GM12878 (cell line): ENCODE results near the gene VPS26A. TPM values are rescaled to one million over a fixed set of nuclear protein-coding genes. Genes with fewer than 3 reads are reported as not detected.

ENCODE experiments used
- polyA plus RNA-seq, 11 experiments: library from polyadenylated mRNA; depleted of rRNA in 4 of 11; unstranded in 6 of 11; stranded (reverse) in 5 of 11; fragments of >200 nt; fragmentation: Nextera tagmentation in 4 of 11; fragmentation: Illumina TruSeq in 1 of 11; extraction: Ambion mirVana in 4 of 11; extraction: Trizol in 1 of 11; gene quantifications; 1 replicate in 1 of 11; 2 replicates in 10 of 11; pipeline versions ENCODE4 v1.2.1 to v1.2.3, GENCODE V29; 2011 to 2016; ENCODE audit warnings: inconsistent platforms in 2 of 11, missing spikeins in 2 of 11, low read depth in 1 of 11
- small RNA-seq: library from RNA; depleted of rRNA; stranded (forward); fragments of <200 nt; gene quantifications from one replicate; pipeline ENCODE3, GENCODE V24; 2014
- total RNA-seq, 4 experiments: library from RNA; depleted of rRNA in 3 of 4; stranded (reverse); fragments of >200 nt in 3 of 4; fragmentation: Illumina TruSeq in 1 of 4; extraction: Trizol in 1 of 4; gene quantifications; 2 replicates each; pipeline versions ENCODE4 v1.2.1 to v1.2.3, GENCODE V29; 2013 to 2021

Gene VPS26A
- total and polyA plus RNA-seq, 10 of the 15 experiments (the other 5 are each of a cell fraction or from before 2014, with no cell fraction given) = 16.8 to 72.3 (median 26.8) TPM

Small RNAs within 50 kb of the gene (small RNA-seq; reads per million reads assigned to genes)
- gene RF00017 = not detected

Other genes starting within 250 kb of the VPS26A start
- 28.9 and 34.1 TPM in 2 replicates for gene DDX50, start 222.9 kb upstream of the VPS26A start, total RNA-seq (2014; rRNA removed)
- gene DDX50, start 222.9 kb upstream of the VPS26A start, total RNA-seq (2014; rRNA removed; fragmentation: Illumina TruSeq; extraction: Trizol) = 51.6 and 52.0 TPM in 2 replicates
- 38.8 and 39.1 TPM in 2 replicates for gene DDX50, start 222.9 kb upstream of the VPS26A start, total RNA-seq (2021)
- gene DDX50, start 222.9 kb upstream of the VPS26A start, polyA plus RNA-seq (2011; rRNA removed) = 50.3 and 67.3 TPM in 2 replicates
- gene DDX50, start 222.9 kb upstream of the VPS26A start, polyA plus RNA-seq (2014; fragmentation: Illumina TruSeq; extraction: Trizol) = 47.6 and 56.6 TPM in 2 replicates
- gene DDX50, start 222.9 kb upstream of the VPS26A start, polyA plus RNA-seq (2014; fragmentation: Nextera tagmentation; extraction: Ambion mirVana) = 10 to 100 TPM; 24.9 to 32.0 TPM
- gene DDX50, start 222.9 kb upstream of the VPS26A start, polyA plus RNA-seq (2014; rRNA removed) = 25.7 and 28.4 TPM in 2 replicates
- gene DDX50, start 222.9 kb upstream of the VPS26A start, polyA plus RNA-seq (2016; fragmentation: Nextera tagmentation; extraction: Ambion mirVana) = 10 to 100 TPM; 36.0 to 37.5 TPM
- 121 and 158 TPM in 2 replicates for gene DDX21, start 168.0 kb upstream of the VPS26A start, total RNA-seq (2014; rRNA removed)
- gene DDX21, start 168.0 kb upstream of the VPS26A start, total RNA-seq (2014; rRNA removed; fragmentation: Illumina TruSeq; extraction: Trizol) = 153 and 165 TPM in 2 replicates
- 122 and 129 TPM in 2 replicates for gene DDX21, start 168.0 kb upstream of the VPS26A start, total RNA-seq (2021)
- gene DDX21, start 168.0 kb upstream of the VPS26A start, polyA plus RNA-seq (2011; rRNA removed) = 120 and 162 TPM in 2 replicates
- gene DDX21, start 168.0 kb upstream of the VPS26A start, polyA plus RNA-seq (2014; fragmentation: Illumina TruSeq; extraction: Trizol) = 182 and 223 TPM in 2 replicates
- 10 to 100 TPM; 80.8 to 88.5 TPM for gene DDX21, start 168.0 kb upstream of the VPS26A start, polyA plus RNA-seq (2014; fragmentation: Nextera tagmentation; extraction: Ambion mirVana)
- gene DDX21, start 168.0 kb upstream of the VPS26A start, polyA plus RNA-seq (2014; rRNA removed) = 95.6 and 112 TPM in 2 replicates
- gene DDX21, start 168.0 kb upstream of the VPS26A start, polyA plus RNA-seq (2016; fragmentation: Nextera tagmentation; extraction: Ambion mirVana) = 10 to 100 TPM; 41.1 to 47.8 TPM
- gene KIFBP, start 135.4 kb upstream of the VPS26A start, total RNA-seq (2014; rRNA removed) = 16.3 and 19.2 TPM in 2 replicates
- gene KIFBP, start 135.4 kb upstream of the VPS26A start, total RNA-seq (2014; rRNA removed; fragmentation: Illumina TruSeq; extraction: Trizol) = 19.9 and 21.0 TPM in 2 replicates
- gene KIFBP, start 135.4 kb upstream of the VPS26A start, total RNA-seq (2021) = 14.9 and 16.0 TPM in 2 replicates
- 20.0 and 28.8 TPM in 2 replicates for gene KIFBP, start 135.4 kb upstream of the VPS26A start, polyA plus RNA-seq (2011; rRNA removed)
- gene KIFBP, start 135.4 kb upstream of the VPS26A start, polyA plus RNA-seq (2014; fragmentation: Illumina TruSeq; extraction: Trizol) = 25.0 and 39.2 TPM in 2 replicates
- 10 to 100 TPM in 1 of 2 experiments, 1 to 10 TPM in 1; 8.6 to 10.0 TPM for gene KIFBP, start 135.4 kb upstream of the VPS26A start, polyA plus RNA-seq (2014; fragmentation: Nextera tagmentation; extraction: Ambion mirVana)
- 14.3 and 17.3 TPM in 2 replicates for gene KIFBP, start 135.4 kb upstream of the VPS26A start, polyA plus RNA-seq (2014; rRNA removed)
- gene KIFBP, start 135.4 kb upstream of the VPS26A start, polyA plus RNA-seq (2016; fragmentation: Nextera tagmentation; extraction: Ambion mirVana) = 10 to 100 TPM; 28.7 to 29.5 TPM
- 782 and 1,043 TPM in 2 replicates for gene SRGN, start 36.1 kb upstream of the VPS26A start, total RNA-seq (2014; rRNA removed)
- 937 and 1,023 TPM in 2 replicates for gene SRGN, start 36.1 kb upstream of the VPS26A start, total RNA-seq (2014; rRNA removed; fragmentation: Illumina TruSeq; extraction: Trizol)
- gene SRGN, start 36.1 kb upstream of the VPS26A start, total RNA-seq (2021) = 658 and 735 TPM in 2 replicates
- 2,414 and 3,245 TPM in 2 replicates for gene SRGN, start 36.1 kb upstream of the VPS26A start, polyA plus RNA-seq (2011; rRNA removed)
- gene SRGN, start 36.1 kb upstream of the VPS26A start, polyA plus RNA-seq (2014; fragmentation: Illumina TruSeq; extraction: Trizol) = 1,121 and 1,510 TPM in 2 replicates
- 1,000 to 10,000 TPM; 1,115 to 1,176 TPM for gene SRGN, start 36.1 kb upstream of the VPS26A start, polyA plus RNA-seq (2014; fragmentation: Nextera tagmentation; extraction: Ambion mirVana)
- gene SRGN, start 36.1 kb upstream of the VPS26A start, polyA plus RNA-seq (2014; rRNA removed) = 687 and 833 TPM in 2 replicates
- gene SRGN, start 36.1 kb upstream of the VPS26A start, polyA plus RNA-seq (2016; fragmentation: Nextera tagmentation; extraction: Ambion mirVana) = 100 to 1,000 TPM; 382 to 384 TPM
- 23.7 and 28.9 TPM in 2 replicates for gene SUPV3L1, start 56.1 kb downstream of the VPS26A start, total RNA-seq (2014; rRNA removed)
- gene SUPV3L1, start 56.1 kb downstream of the VPS26A start, total RNA-seq (2014; rRNA removed; fragmentation: Illumina TruSeq; extraction: Trizol) = 35.4 and 37.0 TPM in 2 replicates
- gene SUPV3L1, start 56.1 kb downstream of the VPS26A start, total RNA-seq (2021) = 35.7 and 48.9 TPM in 2 replicates
- 56.2 and 57.5 TPM in 2 replicates for gene SUPV3L1, start 56.1 kb downstream of the VPS26A start, polyA plus RNA-seq (2011; rRNA removed)
- gene SUPV3L1, start 56.1 kb downstream of the VPS26A start, polyA plus RNA-seq (2014; fragmentation: Illumina TruSeq; extraction: Trizol) = 54.0 and 66.1 TPM in 2 replicates
- 10 to 100 TPM; 18.4 to 32.3 TPM for gene SUPV3L1, start 56.1 kb downstream of the VPS26A start, polyA plus RNA-seq (2014; fragmentation: Nextera tagmentation; extraction: Ambion mirVana)
- gene SUPV3L1, start 56.1 kb downstream of the VPS26A start, polyA plus RNA-seq (2014; rRNA removed) = 38.3 and 39.6 TPM in 2 replicates
- gene SUPV3L1, start 56.1 kb downstream of the VPS26A start, polyA plus RNA-seq (2016; fragmentation: Nextera tagmentation; extraction: Ambion mirVana) = 10 to 100 TPM; 52.1 to 57.8 TPM
- 0.34 TPM in 1 of 2 replicates, not detected in the other for gene HKDC1, start 96.2 kb downstream of the VPS26A start, total RNA-seq (2014; rRNA removed)
- 0.13 and 0.28 TPM in 2 replicates for gene HKDC1, start 96.2 kb downstream of the VPS26A start, total RNA-seq (2014; rRNA removed; fragmentation: Illumina TruSeq; extraction: Trizol)
- 0.13 and 0.37 TPM in 2 replicates for gene HKDC1, start 96.2 kb downstream of the VPS26A start, total RNA-seq (2021)
- 0.04 TPM in 1 of 2 replicates, not detected in the other for gene HKDC1, start 96.2 kb downstream of the VPS26A start, polyA plus RNA-seq (2011; rRNA removed)
- gene HKDC1, start 96.2 kb downstream of the VPS26A start, polyA plus RNA-seq (2014; fragmentation: Illumina TruSeq; extraction: Trizol) = 0.04 TPM in 1 of 2 replicates, not detected in the other
- not detected for gene HKDC1, start 96.2 kb downstream of the VPS26A start, polyA plus RNA-seq (2014; fragmentation: Nextera tagmentation; extraction: Ambion mirVana)
- 0.11 TPM in 1 of 2 replicates, not detected in the other for gene HKDC1, start 96.2 kb downstream of the VPS26A start, polyA plus RNA-seq (2014; rRNA removed)
- not detected for gene HKDC1, start 96.2 kb downstream of the VPS26A start, polyA plus RNA-seq (2016; fragmentation: Nextera tagmentation; extraction: Ambion mirVana)
- gene HK1, start 154.3 kb downstream of the VPS26A start, total RNA-seq (2014; rRNA removed) = 51.3 and 52.9 TPM in 2 replicates
- gene HK1, start 154.3 kb downstream of the VPS26A start, total RNA-seq (2014; rRNA removed; fragmentation: Illumina TruSeq; extraction: Trizol) = 30.4 and 31.8 TPM in 2 replicates
- 66.8 and 74.0 TPM in 2 replicates for gene HK1, start 154.3 kb downstream of the VPS26A start, total RNA-seq (2021)
- 25.6 and 36.6 TPM in 2 replicates for gene HK1, start 154.3 kb downstream of the VPS26A start, polyA plus RNA-seq (2011; rRNA removed)
- gene HK1, start 154.3 kb downstream of the VPS26A start, polyA plus RNA-seq (2014; fragmentation: Illumina TruSeq; extraction: Trizol) = 55.6 and 59.2 TPM in 2 replicates
- 1 to 10 TPM; 3.4 to 6.6 TPM for gene HK1, start 154.3 kb downstream of the VPS26A start, polyA plus RNA-seq (2014; fragmentation: Nextera tagmentation; extraction: Ambion mirVana)
- 40.3 and 43.4 TPM in 2 replicates for gene HK1, start 154.3 kb downstream of the VPS26A start, polyA plus RNA-seq (2014; rRNA removed)
- gene HK1, start 154.3 kb downstream of the VPS26A start, polyA plus RNA-seq (2016; fragmentation: Nextera tagmentation; extraction: Ambion mirVana) = 10 to 100 TPM; 75.7 to 77.3 TPM